NOMO-1 treated with dmso at 0.1 percent for 144 hours (cell line): ENCODE data around the gene BAG2.

ENCODE experiments used
- DNase-seq: peaks from one replicate; lab custom pipeline; 2025; ENCODE audit not compliant: unreplicated experiment; lab: John Stamatoyannopoulos, UW

The BAG2 gene

DNA sequence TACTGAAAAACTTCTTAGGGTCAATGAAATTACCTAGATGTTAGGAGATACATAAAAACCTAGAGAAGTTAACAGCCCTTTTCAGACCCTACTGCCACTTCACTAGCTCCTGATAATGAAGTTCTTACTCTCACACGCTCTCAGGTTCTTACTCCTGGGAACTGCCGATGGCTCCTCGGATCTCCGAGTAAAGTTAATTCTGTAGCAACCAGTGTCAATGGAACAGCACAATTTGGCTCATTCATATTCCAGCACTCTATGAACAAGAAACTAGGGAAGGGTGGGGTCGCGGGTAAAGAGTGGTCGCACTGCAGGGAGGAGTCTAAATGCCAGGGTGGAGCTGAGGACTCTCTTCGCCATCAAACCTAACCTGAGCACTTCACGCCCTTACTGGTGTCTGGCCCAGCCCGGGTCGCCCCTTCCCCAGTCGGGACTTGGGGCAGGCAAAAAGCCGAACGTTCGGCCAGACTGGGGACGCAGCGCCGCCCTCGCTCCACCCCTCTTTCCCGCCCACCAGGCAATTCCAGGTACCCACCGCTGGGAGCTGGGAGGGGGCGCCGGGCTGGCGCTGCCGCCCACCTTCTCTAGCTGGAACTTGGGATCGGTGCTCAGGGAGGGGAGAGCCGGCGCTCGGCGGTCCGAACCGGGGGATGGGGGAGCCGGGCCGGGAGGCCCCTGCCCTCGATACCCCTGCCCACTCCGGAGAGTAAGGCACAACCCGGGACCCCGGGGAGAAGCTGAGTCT, 49.2 kb downstream of the BAG2 start:
- DNase-seq = no peak

DNA sequence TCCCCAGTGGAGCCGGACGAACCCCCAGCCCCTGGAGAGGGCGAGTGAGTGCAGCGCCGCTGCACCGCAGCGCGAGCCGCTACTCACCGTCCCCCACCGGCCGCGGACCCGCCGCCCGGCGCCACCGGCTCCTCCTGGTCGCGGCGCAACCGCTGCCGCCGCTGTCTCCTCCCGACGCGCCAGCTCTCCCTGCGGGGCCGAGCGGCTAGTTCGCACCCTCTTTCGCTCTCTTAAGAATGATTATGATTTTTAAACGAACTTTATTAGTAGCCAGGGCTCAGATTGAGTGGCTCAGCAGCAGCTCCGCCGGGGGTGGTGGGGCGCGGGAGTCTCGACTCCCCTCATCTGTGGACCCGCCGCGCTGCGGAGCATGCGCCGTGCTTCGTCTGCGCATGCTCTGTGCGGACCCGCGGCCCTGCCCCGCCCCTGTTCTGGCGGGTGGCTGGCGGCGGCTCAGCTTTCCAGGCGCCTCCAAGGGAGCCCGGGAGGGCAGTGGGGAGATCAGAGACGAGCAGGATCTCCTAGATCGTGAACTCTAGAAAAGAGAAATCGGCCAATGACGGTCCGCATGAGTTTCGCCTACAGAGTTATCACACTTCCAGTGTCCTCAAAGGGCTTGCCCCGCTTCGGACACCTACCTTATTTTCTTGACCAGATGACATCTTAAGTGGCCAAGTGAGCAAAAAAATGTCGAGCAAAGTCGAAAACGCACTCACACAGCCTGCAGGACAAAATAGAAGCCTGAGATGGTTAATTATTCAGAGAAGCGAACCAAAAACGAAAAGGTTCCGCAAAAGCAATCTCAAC, 50.0 kb downstream of the BAG2 start, which contains the start of gene RAB23:
Gene RAB23 (minus strand): TSS at position 372 of the 807 bp plus-strand sequence. CDS start 11,927 bp downstream, outside the sequence.
- peak; percentile 54 for DNase-seq

DNA sequence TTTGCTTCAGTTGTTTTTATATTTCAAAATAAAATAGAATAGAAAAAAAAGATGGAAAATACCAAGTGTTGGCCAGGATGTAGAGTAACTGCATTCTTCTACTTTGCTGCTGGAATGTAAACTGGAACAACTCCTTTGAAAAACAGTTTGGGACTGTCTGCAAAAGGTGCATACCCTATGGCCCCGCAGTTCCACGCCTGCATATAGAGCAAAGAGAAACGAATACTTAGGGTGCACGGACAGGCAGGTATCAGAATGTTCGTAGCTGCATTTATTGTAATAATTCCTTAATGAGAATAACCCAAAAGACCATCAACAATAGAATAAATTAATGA, 50.6 kb downstream of the BAG2 start:
- no peak for DNase-seq

DNA sequence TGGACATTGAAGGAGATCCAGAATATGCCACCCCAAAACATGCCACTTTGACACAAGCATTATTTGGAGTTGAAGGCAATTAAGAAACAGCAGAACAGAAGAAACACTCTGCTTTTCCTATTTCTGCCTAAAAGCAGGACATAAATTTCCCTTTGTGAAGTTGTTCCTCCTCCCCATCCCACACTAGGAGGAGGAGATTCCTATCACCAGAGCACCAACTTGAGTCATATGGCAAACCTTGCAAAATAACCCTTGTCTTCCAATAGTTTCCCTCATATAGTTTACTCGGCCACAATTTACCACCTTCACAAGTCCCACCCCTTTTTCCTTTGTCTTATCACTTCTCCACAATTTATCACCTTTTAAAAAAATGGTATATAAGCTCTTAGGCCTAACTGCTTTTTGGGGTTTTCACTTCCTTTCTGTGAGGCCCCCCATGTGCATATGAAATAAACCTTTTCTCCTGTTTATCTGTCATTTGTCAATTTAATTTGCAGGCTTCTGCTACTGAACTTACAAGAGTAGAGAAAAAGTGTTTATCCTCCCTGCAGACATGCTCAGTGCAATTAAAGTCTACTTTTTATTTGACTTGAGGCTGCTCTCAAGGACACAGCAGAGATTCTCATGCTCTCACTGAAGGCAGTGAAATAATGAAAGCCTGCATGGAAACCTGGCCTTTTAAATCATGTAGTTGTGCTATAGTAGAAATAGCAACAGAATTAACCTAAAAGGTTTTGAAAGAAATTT, 52.8 kb downstream of the BAG2 start:
- no peak for DNase-seq

DNA sequence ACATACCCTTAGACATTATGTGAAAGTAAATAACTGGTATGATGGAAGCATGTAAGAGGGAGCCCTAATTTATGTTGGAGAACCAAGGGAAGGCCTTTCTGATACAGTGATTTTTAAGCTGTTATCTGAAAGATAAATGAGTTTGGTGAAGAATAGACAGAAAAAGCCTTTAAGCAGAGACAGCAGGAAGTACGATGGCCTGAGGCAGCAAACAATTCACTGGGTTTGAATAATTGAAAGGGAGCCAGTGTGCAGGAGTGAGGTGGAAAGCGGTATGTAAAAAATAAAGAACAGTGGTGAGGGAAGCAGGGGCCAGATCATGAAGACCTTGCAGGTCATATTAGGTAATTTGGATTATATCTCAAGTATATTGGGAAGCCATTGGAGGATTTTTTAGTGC, 54.1 kb downstream of the BAG2 start:
- no peak for DNase-seq
